ENCODE results near the gene MILR1.

MILR1 gene

DNA sequence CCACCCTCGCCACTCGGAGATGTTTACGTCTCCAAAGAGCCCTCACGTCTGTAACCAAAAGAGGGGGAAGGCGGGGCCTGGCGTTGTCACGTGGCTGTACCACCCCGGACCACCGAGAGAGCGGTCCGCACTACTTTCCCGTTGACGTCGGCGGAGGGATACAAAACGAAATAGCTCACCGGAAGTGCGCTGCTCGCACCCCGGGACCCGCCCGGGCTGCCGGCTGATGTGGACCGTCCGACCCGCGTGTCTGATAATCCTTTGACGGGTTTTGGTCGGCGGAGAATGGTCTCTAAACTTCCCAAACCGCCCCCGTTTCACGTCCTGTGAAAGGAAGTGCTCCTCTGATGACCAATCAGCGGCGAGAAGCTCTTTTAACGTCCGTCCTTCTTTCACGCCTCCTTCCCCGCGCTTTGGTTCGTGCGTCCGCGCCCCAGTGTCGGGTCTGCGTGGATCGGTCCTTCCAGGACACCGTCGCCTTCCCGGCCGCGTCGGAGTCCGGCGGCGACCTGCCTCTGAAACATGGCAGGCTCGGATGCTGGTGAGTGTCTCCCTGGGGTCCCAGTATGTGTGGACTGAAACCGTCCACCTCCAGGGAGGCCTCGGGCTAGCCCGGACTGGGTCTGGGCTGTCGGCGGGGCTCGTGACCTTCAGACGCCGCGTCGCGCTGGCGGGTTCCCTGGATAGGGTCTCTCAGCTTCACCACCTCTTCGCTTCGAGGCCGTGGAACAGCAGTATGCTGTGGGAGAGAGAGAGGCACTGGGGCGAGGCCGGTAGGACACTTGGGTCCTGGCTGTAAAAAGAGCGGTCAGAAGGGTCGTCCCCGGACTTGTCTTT lies 57.9 kb downstream of the MILR1 start, which contains the start of gene CEP95:
TSS of gene CEP95 (plus strand) at position 402 of the 837 bp plus-strand sequence. CDS start at position 523, 121 bp downstream.
- peaks cover 25% of the 10 kb centered on the region for H3K36me3 ChIP-seq (ENCODE audit: control insufficient read depth, insufficient read depth, low read length)

DNA sequence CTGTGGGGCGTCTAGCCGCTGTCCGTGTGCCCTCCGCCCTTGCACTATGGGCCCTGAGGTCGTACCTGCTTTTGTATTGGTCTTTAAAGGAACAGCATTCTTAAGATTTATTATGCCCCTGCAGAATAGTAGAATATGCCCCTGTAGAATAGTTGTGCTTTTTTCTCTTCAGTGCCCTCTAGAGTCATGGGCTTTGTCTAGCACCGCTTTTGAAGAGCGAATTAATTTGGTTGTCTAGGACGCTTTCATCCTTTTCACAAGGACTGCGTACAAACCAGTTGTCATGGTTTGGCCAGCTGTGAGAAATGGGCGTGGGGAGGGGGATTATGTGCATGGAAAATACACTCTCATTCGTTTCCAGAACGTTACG lies 58.5 kb downstream of the MILR1 start:
- Histone ChIP-seq H3K4me3 (ENCODE audit: low read depth, low read length) (peak overlapping the region; percentile 98), H3K9me3 (ENCODE audit: control insufficient read depth, insufficient read depth, low read length) (no peaks in the 10 kb centered on the region), H3K27me3 (ENCODE audit: control insufficient read depth, insufficient read depth, low read length) (no peaks in the 10 kb centered on the region), H3K36me3 (ENCODE audit: control insufficient read depth, insufficient read depth, low read length) (peaks cover 19% of the 10 kb centered on the region), H3K4me1 (ENCODE audit: control insufficient read depth, insufficient read depth, low read length) (no peaks in the 10 kb centered on the region), H3K9ac (ENCODE audit: low read depth, low read length) (peak overlapping the region; percentile 97)

More for the DNA sequence above, 57.9 kb downstream of the MILR1 start, which contains the start of gene CEP95:
- peak within 1 kb of the TSS; percentile 98 for H3K4me3 ChIP-seq (ENCODE audit: low read depth, low read length)
- no peaks in the 10 kb centered on the region for H3K27me3 ChIP-seq (ENCODE audit: control insufficient read depth, insufficient read depth, low read length)
- no peaks in the 10 kb centered on the region for H3K9me3 ChIP-seq (ENCODE audit: control insufficient read depth, insufficient read depth, low read length)
- peak within 1 kb of the TSS; percentile 100 for H3K9ac ChIP-seq (ENCODE audit: low read depth, low read length)
- H3K4me1 ChIP-seq (ENCODE audit: control insufficient read depth, insufficient read depth, low read length) = no peaks in the 10 kb centered on the region

DNA sequence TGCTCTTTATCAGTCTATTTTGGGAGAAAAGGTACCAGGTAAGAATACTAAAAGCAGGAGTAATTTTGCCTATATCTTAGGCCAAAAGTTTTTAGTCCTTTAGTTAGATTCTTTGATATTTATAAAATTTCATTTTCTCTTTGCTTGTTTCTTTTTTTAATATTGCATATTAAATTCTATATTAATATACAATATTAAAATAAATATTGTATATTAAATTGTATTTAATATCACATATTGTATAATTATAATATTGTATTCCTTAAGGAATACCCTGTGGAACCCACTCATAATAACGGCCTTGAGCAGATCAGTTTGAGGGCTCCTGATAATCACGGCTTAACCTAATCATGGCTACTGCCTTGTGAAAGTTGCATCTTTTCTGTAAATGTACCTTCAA lies 59.8 kb downstream of the MILR1 start:
- peak overlapping the region; percentile 98 for H3K4me3 ChIP-seq (ENCODE audit: low read depth, low read length)
- H3K4me1 ChIP-seq (ENCODE audit: control insufficient read depth, insufficient read depth, low read length) = no peaks in the 10 kb centered on the region
- no peaks in the 10 kb centered on the region for H3K27me3 ChIP-seq (ENCODE audit: control insufficient read depth, insufficient read depth, low read length)
- no peaks in the 10 kb centered on the region for H3K9me3 ChIP-seq (ENCODE audit: control insufficient read depth, insufficient read depth, low read length)
- no peak overlapping the region for H3K9ac ChIP-seq (ENCODE audit: low read depth, low read length)
- H3K36me3 ChIP-seq (ENCODE audit: control insufficient read depth, insufficient read depth, low read length) = peaks cover 6% of the 10 kb centered on the region

DNA sequence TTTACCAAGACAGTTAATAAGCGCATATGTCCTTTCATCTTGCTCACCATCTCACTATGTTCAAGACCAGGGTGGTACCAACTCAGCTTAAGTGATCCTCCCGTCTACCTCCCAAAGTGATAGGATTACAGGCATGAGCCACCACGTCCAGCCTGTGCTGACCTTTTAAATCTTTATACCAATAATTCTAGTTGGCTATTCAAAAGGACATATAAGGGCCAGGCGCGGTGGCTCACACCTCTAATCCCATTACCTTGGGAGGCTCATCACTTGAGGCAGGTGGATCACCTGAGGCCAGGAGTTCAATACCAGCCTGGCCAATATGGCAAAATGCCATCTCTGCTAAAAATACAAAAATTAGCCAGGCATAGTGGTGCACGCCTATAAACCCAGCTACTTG lies 60.3 kb downstream of the MILR1 start:
- Histone ChIP-seq H3K27me3 (ENCODE audit: control insufficient read depth, insufficient read depth, low read length) (no peaks in the 10 kb centered on the region), H3K4me1 (ENCODE audit: control insufficient read depth, insufficient read depth, low read length) (no peaks in the 10 kb centered on the region), H3K4me3 (ENCODE audit: low read depth, low read length) (no peak overlapping the region), H3K9me3 (ENCODE audit: control insufficient read depth, insufficient read depth, low read length) (no peaks in the 10 kb centered on the region), H3K9ac (ENCODE audit: low read depth, low read length) (no peak overlapping the region), H3K36me3 (ENCODE audit: control insufficient read depth, insufficient read depth, low read length) (peaks cover under 1% of the 10 kb centered on the region)

DNA sequence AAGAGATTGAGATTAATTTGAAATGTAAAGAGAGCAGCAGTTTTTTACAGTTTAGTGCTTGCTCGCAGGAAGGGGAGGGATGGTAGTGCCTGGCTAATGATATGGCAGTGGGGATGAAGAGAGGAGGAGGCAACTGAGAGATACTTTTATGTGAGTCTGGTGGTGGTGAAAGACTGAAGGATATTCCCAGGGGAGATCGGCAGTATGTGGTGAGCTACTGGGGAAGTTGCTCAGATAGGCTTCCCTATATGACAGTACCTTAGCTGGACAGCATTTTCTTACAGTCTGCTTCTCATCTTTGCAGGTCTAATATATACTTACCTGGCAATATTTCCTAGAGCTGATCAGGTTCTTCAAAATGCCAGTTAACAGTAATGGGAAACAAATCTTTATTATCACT lies 66.5 kb downstream of the MILR1 start:
- Histone ChIP-seq H3K9ac (ENCODE audit: low read depth, low read length) (no peak overlapping the region), H3K9me3 (ENCODE audit: control insufficient read depth, insufficient read depth, low read length) (no peaks in the 10 kb centered on the region), H3K4me3 (ENCODE audit: low read depth, low read length) (no peak overlapping the region), H3K27me3 (ENCODE audit: control insufficient read depth, insufficient read depth, low read length) (no peaks in the 10 kb centered on the region), H3K4me1 (ENCODE audit: control insufficient read depth, insufficient read depth, low read length) (no peaks in the 10 kb centered on the region), H3K36me3 (ENCODE audit: control insufficient read depth, insufficient read depth, low read length) (peaks cover 17% of the 10 kb centered on the region)

DNA sequence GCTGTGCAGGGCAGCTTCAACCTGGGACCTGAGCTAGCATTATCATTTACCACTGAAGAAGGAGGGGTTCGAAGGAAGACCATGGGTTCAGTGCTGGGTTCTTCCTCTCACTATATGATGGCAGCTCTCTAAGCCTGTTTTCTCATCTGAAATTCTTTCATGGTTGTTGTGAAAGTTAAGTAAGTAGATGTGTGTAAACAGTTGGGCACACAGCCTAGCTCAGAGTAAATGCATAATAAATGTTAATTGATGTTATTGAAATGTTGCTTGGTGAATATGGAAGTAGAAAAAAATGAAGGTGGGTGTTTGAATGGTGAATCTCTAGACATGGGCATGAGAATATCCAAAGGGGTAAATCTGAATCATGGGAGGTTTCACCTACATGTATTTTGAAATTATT lies 66.9 kb downstream of the MILR1 start:
- Histone ChIP-seq H3K9ac (ENCODE audit: low read depth, low read length) (no peak overlapping the region), H3K4me1 (ENCODE audit: control insufficient read depth, insufficient read depth, low read length) (no peaks in the 10 kb centered on the region), H3K9me3 (ENCODE audit: control insufficient read depth, insufficient read depth, low read length) (no peaks in the 10 kb centered on the region), H3K27me3 (ENCODE audit: control insufficient read depth, insufficient read depth, low read length) (no peaks in the 10 kb centered on the region), H3K36me3 (ENCODE audit: control insufficient read depth, insufficient read depth, low read length) (peaks cover 19% of the 10 kb centered on the region), H3K4me3 (ENCODE audit: low read depth, low read length) (no peak overlapping the region)

All from iPS-15b (cell line).